ENCODE data around the gene AGAP2. TPM values are rescaled to one million over a fixed set of nuclear protein-coding genes. Genes with fewer than 3 reads are reported as not detected.
A peak's percentile ranks its signal among the peaks of the same experiment; 100 is the strongest.

Gene AGAP2
- total and polyA plus RNA-seq, 9 of the 15 experiments (the other 6 are each of a cell fraction or from before 2014, with no cell fraction given): 0.04 to 0.77 (median 0.28) TPM; not detected in 1

- TF ChIP-seq UBTF (IDR thresholded peaks at IDR 0.05; ENCODE audit: borderline replicate concordance in 1 of 2, low read depth in 2 of 2, low read length in 2 of 2): no peak
Observed at GRCh38 chr12:57743769-57744168, 5.2 kb upstream of the AGAP2 start (continued).

GRCh38 chr12:57741844-57742738 is 3.5 kb upstream of the AGAP2 start:
- ATAC-seq (no peak), FAIRE-seq (no peak), DNase-seq (ENCODE audit: extremely low read depth in 1 of 4, low spot score in 3 of 4) (peak in 1 of 4 experiments; percentile 23)
- 20% methylated on average over 14 of the region's 14 CpGs for WGBS (ENCODE audit: insufficient coverage, low coverage, missing lambda C conversion rate)
- no peaks in the 10 kb centered on the region for H3K9me1 ChIP-seq (ENCODE audit: control insufficient read depth, insufficient read depth, low read length)
- H2AFZ ChIP-seq (ENCODE audit: low read depth, low read length): peak overlapping the region; percentile 49; the same call in 1 of the 2 replicates
- peaks cover 0 to 19% of the 10 kb centered on the region in 2 experiments; a peak in 3 of 5 replicates for H3K27me3 ChIP-seq (ENCODE audit: control insufficient read depth in 2 of 2, insufficient read depth in 2 of 2, low read length in 2 of 2)
- intact Hi-C loops (cut with micrococcal nuclease) (no loop called here), in situ Hi-C loops (cut with MboI) (loop anchor here (10.0 kb wide), 1 partner anchor 427 kb away; no protein-coding TSS in a partner anchor)
- H3K4me3 ChIP-seq: no peak overlapping the region
- peaks cover 7 to 27% of the 10 kb centered on the region in 2 experiments; a peak in 4 of 5 replicates for H3K4me1 ChIP-seq (replicated peaks in 1 of 2; ENCODE audit: control insufficient read depth in 2 of 2, insufficient read depth in 2 of 2, low read length in 2 of 2)
- peaks cover 13% of the 10 kb centered on the region for H3K36me3 ChIP-seq (ENCODE audit: control insufficient read depth, insufficient read depth, low read length)
- TF ChIP-seq SAP30 (IDR thresholded peaks at IDR 0.05; ENCODE audit: borderline replicate concordance, insufficient read depth, low read depth, low read length, poor library complexity, severe bottlenecking) (no peak), ARID3A (IDR thresholded peaks at IDR 0.05; ENCODE audit: borderline replicate concordance, low read depth, low read length) (no peak), POLR2B (IDR thresholded peaks at IDR 0.05; ENCODE audit: low read depth, partially characterized antibody) (no peak), RAD21 (CRISPR knock-in tag; conservative IDR thresholded peaks at IDR 0.05 in 1 of 2, IDR thresholded peaks at IDR 0.05 in 1 of 2) (0 out of 4 replicates have a peak, but pooled peaks of 1 of the 2 experiments have one; percentile 19), CTCF (IDR thresholded peaks at IDR 0.05 in 2 of 3, conservative IDR thresholded peaks at IDR 0.05 in 1 of 3; ENCODE audit: insufficient read depth in 2 of 3, low read depth in 1 of 3, low read length in 3 of 3) (peak in 2 of 3 experiments; percentile 27 to 41; a peak in 3 of 6 replicates), HES1 (IDR thresholded peaks at IDR 0.05; ENCODE audit: low read depth) (no peak)
- no TSS peak for BruUV-seq (replicated peaks)
- peaks cover 8% of the 10 kb centered on the region; the same call in 1 of the 3 replicates for H3K79me2 ChIP-seq (ENCODE audit: control insufficient read depth, insufficient read depth, low read length)
- ChIA-PET CTCF (ENCODE audit: low intra/inter-chr PET ratio) (no interaction called here), POLR2A (interaction anchor here (0.6 to 1.3 kb wide), 6 partner anchors 11 to 1328 kb away, joined by 3 to 4 read pairs (median 3); partner anchors contain the start of gene DDIT3)
- H3K27ac ChIP-seq (ENCODE audit: extremely low read depth, low read depth, low read length): no peak overlapping the region
- H3K4me2 ChIP-seq (ENCODE audit: insufficient read depth, low read length): 0 out of 2 replicates have a peak overlapping the region, but pooled peaks have one; percentile 17
- H3K9me3 ChIP-seq (replicated peaks; ENCODE audit: control insufficient read depth, insufficient read depth, low read depth, low read length): no peaks in the 10 kb centered on the region
- H3K9ac ChIP-seq (ENCODE audit: insufficient read depth in 1 of 2, low read depth in 2 of 2, low read length in 2 of 2): peak overlapping the region in 1 of 2 experiments; percentile 75; a peak in 2 of 4 replicates
- H4K20me1 ChIP-seq (replicated peaks; ENCODE audit: control insufficient read depth, insufficient read depth, low read length): no peaks in the 10 kb centered on the region
